OCI-LY7 (cell line): ENCODE data around the gene EBF3. TPM values are rescaled to one million over a fixed set of nuclear protein-coding genes. Genes with fewer than 3 reads are reported as not detected.

Source experiments
- BruUV-seq: library from RNA; stranded (reverse); fragments of 400-500 nt; replicated peaks from 2 replicates; lab custom pipeline; 2021; lab: Mats Ljungman, UMichigan
- CTCF ChIA-PET: fragments of 300-600 bp; sonication (Branson Sonifier 250); formaldehyde crosslinking; loops from one replicate; lab custom pipeline; 2022; ENCODE audit warnings: antibody characterized with exemption; ENCODE audit not compliant: unreplicated experiment; lab: Charles Lee
- POLR2A ChIA-PET: fragments of 300-600 bp; sonication (Branson Sonifier 250); formaldehyde crosslinking; loops from one replicate; lab custom pipeline; 2022; ENCODE audit warnings: antibody characterized with exemption; lab: Charles Lee
- DNase-seq: peaks from one replicate; pipeline ENCODE4 v3.0.0-alpha.2; 2015; ENCODE audit warnings: low spot score
- H2AFZ ChIP-seq: fragments of 200-600 bp; sonication (generic), shearing (Covaris generic); 2 replicates; pipeline ENCODE4 v1.6.1; 2014; ENCODE audit warnings: mild to moderate bottlenecking, antibody characterized with exemption, low read length, moderate library complexity
- H3K27ac ChIP-seq: fragments of 200-600 bp; sonication (generic); 2 replicates; pipeline ENCODE4 v1.5.1; 2014; ENCODE audit warnings: mixed run types, low read depth, mild to moderate bottlenecking, moderate library complexity, low read length, inconsistent platforms; ENCODE audit not compliant: poor library complexity, severe bottlenecking
- H3K36me3 ChIP-seq: fragments of 200-600 bp; sonication (generic); 2 replicates; pipeline ENCODE4 v1.6.1; 2014; ENCODE audit warnings: mild to moderate bottlenecking, antibody characterized with exemption, low read length, moderate library complexity, mixed read lengths; ENCODE audit not compliant: insufficient read depth
- H3K4me1 ChIP-seq: fragments of 200-600 bp; sonication (generic); 2 replicates; pipeline ENCODE4 v1.5.1; 2014; ENCODE audit warnings: mild to moderate bottlenecking, low read length; ENCODE audit not compliant: insufficient read depth, poor library complexity, severe bottlenecking
- H3K4me2 ChIP-seq: fragments of 200-600 bp; sonication (generic); 2 replicates; pipeline ENCODE4 v1.6.1; 2014; ENCODE audit warnings: mild to moderate bottlenecking, low read length
- H3K4me3 ChIP-seq: fragments of 200-600 bp; sonication (generic); 2 replicates; pipeline ENCODE4 v1.5.1; 2014; ENCODE audit warnings: mild to moderate bottlenecking, low read depth, low read length; ENCODE audit not compliant: poor library complexity, severe bottlenecking
- H3K79me2 ChIP-seq: fragments of 200-600 bp; sonication (generic); 2 replicates; pipeline ENCODE4 v1.6.1; 2016; ENCODE audit warnings: low read depth, mild to moderate bottlenecking, low read length, moderate library complexity, mixed read lengths; ENCODE audit not compliant: insufficient read depth
- H3K9me2 ChIP-seq: fragments of 200-600 bp; sonication (generic); 2 replicates; pipeline ENCODE4 v1.6.1; 2016; ENCODE audit warnings: mild to moderate bottlenecking, low read length, mixed read lengths; ENCODE audit not compliant: insufficient read depth
- H3K9me3 ChIP-seq: fragments of 200-600 bp; sonication (generic); 2 replicates; pipeline ENCODE4 v1.6.1; 2014; ENCODE audit warnings: mild to moderate bottlenecking, mixed run types, low read length, mixed read lengths
- H4K20me1 ChIP-seq: fragments of 200-600 bp; sonication (generic); 2 replicates; pipeline ENCODE4 v1.6.1; 2014; ENCODE audit warnings: mild to moderate bottlenecking, antibody characterized with exemption, low read length, moderate library complexity, mixed read lengths; ENCODE audit not compliant: insufficient read depth
- EZH2phosphoT487 ChIP-seq: fragments of 200-600 bp; sonication (generic); IDR thresholded peaks from 2 replicates; pipeline ENCODE4 v1.6.1; 2018; ENCODE audit warnings: low read depth, borderline replicate concordance, mild to moderate bottlenecking, mixed run types, antibody characterized with exemption, low read length, moderate library complexity, mixed read lengths
- intact Hi-C: fragments of 100-400 bp; cut with micrococcal nuclease; formaldehyde crosslinking; loops from one replicate; pipeline ENCODE4 v1.10.0; 2022; ENCODE audit not compliant: unreplicated experiment
- total RNA-seq, 2 experiments: library from RNA; depleted of rRNA in 1 of 2; stranded (reverse); fragments of >200 nt in 1 of 2; shearing (Covaris generic) in 1 of 2; gene quantifications; 2 replicates each; pipeline ENCODE4 v1.2.3, GENCODE V29; 2014 to 2022
- TF ChIP-seq, protein P1 (sequence below): fragments of 200-600 bp; sonication (generic); conservative IDR thresholded peaks from 2 replicates; pipeline ENCODE4 v1.5.1; 2014; ENCODE audit warnings: mild to moderate bottlenecking, antibody characterized with exemption, low read length, moderate library complexity, mixed read lengths

The EBF3 gene
- total RNA-seq, 2 experiments from 2014 or later, result not detected

DNA sequence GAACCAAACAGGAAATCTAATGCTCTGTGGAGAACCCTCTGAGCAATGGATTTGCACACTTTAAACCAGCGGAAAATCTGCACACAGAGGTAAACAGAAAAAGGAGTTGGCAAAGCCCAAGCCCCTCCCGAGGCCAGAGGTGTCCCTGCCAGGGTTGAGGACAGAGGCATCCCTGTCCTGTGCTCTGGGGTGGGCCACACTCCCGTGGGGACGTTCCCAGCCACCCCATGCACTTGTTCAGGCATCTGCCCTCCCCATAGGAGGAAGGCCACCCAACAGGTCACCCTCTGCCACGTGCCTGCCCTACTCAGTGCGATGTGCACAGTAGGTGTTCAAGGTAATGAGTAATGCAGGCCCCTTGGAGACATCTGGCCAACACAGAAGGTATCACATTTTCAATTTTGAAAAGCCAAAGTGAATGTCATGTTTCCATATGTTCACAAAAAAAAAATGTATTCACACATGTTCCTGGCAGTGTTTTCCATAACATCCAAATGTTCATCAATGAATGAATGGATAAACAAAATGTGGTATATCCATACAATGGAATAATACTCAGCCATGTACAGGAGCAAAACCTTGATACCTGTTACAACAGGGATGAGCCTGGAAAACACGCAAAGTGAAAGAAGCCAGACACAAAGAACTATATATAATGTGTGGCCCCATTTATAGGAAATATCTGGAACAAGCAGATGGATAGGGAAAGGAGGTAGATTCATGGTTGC lies 108.1 kb downstream of the EBF3 start:
- Histone ChIP-seq H3K79me2 (no peaks in the 10 kb centered on the region), H3K4me2 (no peak overlapping the region), H3K27ac (no peak overlapping the region), H3K4me1 (no peaks in the 10 kb centered on the region), H3K36me3 (no peaks in the 10 kb centered on the region), H4K20me1 (no peaks in the 10 kb centered on the region), H2AFZ (no peak overlapping the region), H3K9me3 (no peaks in the 10 kb centered on the region), H3K9me2 (no peaks in the 10 kb centered on the region), H3K4me3 (no peak overlapping the region)
- intact Hi-C loops, result no loop called here
- POLR2A ChIA-PET, result no interaction called here
- no peak for DNase-seq
- CTCF ChIA-PET, result no interaction called here
- TF ChIP-seq, protein P1, sequence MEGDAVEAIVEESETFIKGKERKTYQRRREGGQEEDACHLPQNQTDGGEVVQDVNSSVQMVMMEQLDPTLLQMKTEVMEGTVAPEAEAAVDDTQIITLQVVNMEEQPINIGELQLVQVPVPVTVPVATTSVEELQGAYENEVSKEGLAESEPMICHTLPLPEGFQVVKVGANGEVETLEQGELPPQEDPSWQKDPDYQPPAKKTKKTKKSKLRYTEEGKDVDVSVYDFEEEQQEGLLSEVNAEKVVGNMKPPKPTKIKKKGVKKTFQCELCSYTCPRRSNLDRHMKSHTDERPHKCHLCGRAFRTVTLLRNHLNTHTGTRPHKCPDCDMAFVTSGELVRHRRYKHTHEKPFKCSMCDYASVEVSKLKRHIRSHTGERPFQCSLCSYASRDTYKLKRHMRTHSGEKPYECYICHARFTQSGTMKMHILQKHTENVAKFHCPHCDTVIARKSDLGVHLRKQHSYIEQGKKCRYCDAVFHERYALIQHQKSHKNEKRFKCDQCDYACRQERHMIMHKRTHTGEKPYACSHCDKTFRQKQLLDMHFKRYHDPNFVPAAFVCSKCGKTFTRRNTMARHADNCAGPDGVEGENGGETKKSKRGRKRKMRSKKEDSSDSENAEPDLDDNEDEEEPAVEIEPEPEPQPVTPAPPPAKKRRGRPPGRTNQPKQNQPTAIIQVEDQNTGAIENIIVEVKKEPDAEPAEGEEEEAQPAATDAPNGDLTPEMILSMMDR, result no peak
- TF ChIP-seq EZH2phosphoT487, result no peak
- BruUV-seq, result no TSS peak

DNA sequence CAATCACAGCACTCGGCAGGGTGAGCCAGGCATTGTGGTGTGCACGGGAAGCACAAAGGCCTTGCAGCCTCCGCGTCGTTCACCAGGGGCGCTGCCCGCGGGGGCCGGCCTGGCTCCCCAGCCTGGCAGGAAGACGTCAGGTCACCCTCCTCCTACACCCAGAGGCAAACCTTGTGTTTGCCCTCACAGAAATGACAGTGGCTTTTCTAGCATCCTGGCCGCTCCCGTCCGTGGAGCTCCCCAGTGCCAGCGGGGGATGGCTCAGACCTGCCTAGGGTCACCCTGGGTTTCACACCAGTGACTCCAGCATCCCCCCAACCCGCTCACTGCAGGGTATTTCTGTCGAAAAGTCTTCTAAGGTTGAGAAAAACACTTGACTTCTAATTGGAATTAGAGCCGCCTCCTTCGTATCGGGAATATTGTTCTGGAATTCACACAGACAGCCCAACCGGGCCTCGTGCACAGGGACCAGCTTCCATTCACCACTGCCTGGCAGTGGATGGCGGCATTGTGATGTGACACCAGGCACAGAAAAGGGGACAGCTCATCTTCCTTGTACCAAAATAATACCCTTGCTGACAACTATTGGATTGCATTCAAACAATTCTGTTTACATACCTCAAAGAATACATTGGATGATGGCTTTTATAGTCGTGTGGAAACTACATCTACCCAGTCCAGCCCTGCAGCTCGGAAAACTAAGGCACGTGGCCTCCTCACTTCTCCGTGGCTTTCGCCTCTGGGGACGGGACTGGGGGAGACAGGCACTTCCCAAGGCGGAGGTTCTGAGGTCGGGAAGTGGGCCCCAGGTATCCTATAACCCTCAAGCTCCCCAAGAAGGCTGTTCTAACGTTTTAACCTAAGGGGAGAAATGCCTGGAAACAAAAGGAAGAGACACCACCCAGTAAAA lies 109.0 kb downstream of the EBF3 start:
- Histone ChIP-seq H3K27ac (no peak overlapping the region), H3K4me3 (no peak overlapping the region), H3K79me2 (no peaks in the 10 kb centered on the region), H3K4me2 (no peak overlapping the region), H3K9me2 (no peaks in the 10 kb centered on the region), H2AFZ (no peak overlapping the region), H3K36me3 (no peaks in the 10 kb centered on the region), H3K4me1 (no peaks in the 10 kb centered on the region), H4K20me1 (no peaks in the 10 kb centered on the region), H3K9me3 (no peaks in the 10 kb centered on the region)
- intact Hi-C loops, result no loop called here
- no peak for DNase-seq
- CTCF ChIA-PET, result no interaction called here
- POLR2A ChIA-PET, result no interaction called here
- no peak for TF ChIP-seq EZH2phosphoT487
- TF ChIP-seq, protein P1, result no peak
- BruUV-seq, result no TSS peak
